Mesenteric fat pad (tissue), 1 donor: ENCODE data around the gene PRADC1. TPM values are rescaled to one million over a fixed set of nuclear protein-coding genes. Genes with fewer than 3 reads are reported as not detected.
A peak's percentile ranks its signal among the peaks of the same experiment; 100 is the strongest.

Experiments used
- DNase-seq: peaks from one replicate; pipeline ENCODE4 v3.0.0-alpha.2; 2020; ENCODE audit warnings: low spot score
- long read RNA-seq: library from polyadenylated mRNA; unstranded; transcript quantifications from one replicate; pipeline ENCODE4 v2.0.0, GENCODE V29; 2020
- total RNA-seq: library from RNA; stranded (reverse); fragmentation: NEBNext Ultra II Directional; extraction: Animal tissue kit (Norgen Biotek cat#: 25700); gene quantifications from one replicate; pipeline ENCODE4 v1.2.1, GENCODE V29; 2021
- donor health status: DM: yes; HTN: yes; CAD: no.

The PRADC1 gene
- 31.1 TPM for total RNA-seq
- long read RNA-seq, transcript PRADC1-201 (5 exons, 1,083 nt): major isoform, 66 of 72 reads
- long read RNA-seq, partial matches to known transcripts: 3 of 72 reads
- long read RNA-seq, other reads (novel, unspliced or antisense): 3 of 72 reads

DNA sequence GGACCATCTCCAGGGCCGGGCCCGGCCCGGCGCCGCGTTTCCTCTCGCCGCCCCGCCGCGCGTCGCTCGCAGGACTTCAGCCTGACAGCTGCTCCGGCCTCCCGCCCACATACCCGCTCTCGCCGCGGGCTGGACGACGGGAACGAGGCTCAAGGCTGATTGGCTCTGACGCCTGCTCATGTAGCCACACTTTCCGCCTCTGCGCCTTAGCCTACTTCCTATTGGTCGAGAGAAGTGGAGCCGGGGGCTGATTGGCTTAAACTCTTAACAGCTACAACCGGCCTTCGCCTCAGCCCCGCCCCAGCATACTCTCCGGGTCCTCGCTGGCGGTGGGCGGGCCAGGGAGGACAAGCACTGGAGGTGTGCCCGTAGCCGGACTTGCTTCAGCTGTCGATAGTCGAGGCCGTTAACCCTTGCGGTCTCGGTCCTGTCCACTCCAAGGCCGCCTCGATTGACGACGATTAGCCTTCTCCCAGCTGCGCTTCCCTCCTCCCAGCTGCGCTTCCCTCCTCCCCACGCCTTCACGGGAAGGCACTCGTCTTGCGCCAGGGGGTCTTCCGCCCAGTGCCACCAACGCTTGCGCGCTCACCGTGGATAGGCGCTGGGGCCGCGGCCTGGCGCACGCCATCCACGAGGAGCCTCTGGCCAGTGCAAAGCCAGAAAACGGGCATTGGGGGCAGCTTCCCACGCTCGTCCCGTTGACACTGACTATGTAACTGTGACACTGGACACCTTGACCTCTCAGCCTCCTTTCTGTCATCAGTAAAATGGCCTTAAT, at the start of gene PRADC1:
Gene PRADC1 (minus strand): TSS at position 86 of the 778 bp plus-strand sequence. CDS start 79 bp downstream, at position 7.
- peak; percentile 99 for DNase-seq

DNA sequence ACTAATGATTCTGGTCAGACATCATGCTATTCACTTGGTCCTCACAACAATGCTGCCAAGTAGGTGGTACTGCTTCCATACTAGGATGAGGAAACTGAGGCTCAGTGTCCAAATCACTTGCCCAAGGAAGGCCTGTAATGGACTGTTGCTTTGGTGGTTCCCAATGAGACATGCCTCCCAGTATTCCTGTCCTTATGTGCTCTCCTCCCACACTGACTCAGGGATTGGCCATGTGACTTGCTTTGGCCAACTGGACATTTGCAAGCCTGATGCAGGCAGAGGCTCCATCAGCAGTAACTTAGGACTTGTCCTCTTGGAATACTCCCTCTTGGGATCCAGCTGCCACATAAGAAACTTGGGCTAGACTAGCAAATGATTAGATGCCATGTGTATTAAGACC, 48.2 kb upstream of the PRADC1 start:
- no peak for DNase-seq

DNA sequence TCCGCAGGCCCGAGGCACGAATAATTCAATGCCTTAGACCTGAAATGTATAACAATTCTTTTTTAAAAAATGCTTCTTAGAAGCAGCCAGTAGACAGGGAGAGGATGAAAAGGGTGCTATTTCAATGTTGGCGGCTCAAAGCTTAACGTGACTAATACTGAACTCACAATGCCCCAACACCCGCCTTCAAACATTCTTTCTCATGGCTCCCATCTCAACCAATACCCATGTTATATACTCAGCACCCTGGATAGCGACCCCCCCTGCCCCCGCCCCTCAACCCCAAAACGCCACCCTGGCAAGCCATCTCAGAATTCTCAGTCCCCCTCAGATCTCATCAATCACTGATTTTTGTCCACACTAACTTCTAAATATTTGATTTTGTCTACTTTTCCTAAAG, 46.8 kb upstream of the PRADC1 start:
- no peak for DNase-seq

DNA sequence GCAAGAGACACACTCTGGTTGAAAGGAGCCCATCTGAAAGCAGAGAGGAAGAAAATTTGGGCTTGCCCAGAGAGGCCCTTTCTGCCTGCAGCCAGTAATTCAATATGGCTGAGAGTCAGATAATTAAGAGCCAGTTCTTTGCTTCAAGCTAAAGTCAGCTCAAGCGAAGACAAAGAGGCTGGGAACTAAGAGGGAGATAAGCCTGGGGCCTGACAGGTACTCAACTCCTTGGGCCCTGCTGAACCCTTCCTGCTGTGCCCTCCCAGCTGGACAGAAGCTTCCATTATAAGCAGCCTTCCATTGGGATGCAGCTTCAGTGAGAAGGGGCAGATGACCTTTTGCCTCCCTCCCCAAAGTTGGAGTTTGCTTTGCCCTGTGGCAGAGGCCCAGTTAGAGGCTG, 39.2 kb upstream of the PRADC1 start:
- DNase-seq: no peak

DNA sequence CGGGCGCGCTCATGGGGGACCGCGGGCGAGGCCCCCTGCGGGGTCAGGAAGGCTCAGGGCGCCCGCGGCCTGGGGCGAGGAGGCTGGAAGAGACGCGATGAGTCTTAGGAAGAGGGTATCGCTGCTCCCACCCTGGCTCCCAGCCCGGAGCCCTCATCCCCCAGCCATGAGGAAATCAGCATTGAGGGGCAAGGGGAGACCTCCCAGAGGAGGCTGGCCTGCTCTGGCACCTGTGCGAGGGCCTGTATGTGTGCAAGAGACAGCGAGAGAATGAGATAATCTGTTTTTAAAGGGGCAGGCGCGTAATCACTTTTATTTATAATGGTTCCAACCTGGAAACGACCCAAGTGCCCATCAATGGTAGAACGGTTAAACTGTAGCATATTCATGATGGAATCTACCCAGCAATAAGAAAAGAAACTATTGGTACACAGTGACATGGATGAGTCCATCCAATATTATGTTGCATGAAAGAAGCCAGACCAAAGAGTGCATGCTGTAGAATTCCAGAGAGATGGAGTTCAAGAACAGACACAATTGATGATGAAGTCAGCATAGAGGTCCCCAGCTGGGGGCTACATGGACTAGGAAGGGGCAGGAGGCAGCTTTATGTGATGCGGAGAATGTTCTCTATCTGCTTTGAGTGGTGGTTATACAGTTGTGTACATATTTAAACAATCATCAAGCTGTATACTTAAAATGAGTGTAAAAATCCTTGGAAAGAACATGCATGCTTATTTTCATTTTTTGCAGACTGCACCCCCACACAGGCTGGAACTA, 36.8 kb upstream of the PRADC1 start:
- no peak for DNase-seq

DNA sequence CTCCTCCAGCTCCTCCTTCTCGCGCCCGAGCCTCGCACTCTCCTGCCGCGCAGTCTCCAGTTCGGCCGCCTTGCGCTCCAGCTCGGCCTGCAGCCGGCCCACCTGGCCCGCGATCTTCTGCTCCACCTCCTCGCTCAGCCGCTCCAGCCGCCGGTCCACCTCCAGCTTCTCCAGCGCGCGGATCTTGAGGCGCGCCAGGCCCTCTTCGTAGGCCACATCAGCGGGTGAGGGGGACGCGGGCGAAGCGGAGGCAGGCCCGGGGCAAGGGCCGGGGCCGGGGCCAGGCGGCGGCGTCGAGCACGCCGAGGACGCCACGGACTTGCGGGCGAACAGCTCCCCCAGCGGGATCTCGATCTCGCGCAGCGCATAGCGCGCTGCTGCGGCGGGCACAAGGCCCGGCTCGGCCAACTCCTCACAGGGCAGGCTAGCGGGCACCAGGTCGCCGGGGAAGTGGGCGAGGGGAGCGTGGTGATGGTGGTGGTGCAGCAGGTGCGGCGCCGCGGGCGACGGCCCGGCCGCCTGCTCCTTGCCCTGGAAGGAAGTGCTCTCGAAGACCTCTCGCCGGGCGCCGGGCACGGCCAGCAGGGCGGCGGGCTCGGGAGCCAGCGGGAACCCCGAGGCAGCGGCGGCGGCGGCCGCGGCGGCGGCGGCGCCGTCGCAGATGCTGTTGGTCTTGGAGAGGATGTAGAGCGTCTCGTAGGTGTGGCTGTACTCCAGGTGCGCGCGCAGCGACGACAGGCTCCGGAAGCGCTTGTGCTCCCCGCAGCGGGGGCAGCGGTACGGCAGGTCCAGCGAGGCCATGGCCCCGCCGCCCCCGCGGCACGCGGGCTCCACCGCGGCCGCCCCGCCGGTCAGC, 36.0 kb upstream of the PRADC1 start:
- DNase-seq: peak; percentile 82

DNA sequence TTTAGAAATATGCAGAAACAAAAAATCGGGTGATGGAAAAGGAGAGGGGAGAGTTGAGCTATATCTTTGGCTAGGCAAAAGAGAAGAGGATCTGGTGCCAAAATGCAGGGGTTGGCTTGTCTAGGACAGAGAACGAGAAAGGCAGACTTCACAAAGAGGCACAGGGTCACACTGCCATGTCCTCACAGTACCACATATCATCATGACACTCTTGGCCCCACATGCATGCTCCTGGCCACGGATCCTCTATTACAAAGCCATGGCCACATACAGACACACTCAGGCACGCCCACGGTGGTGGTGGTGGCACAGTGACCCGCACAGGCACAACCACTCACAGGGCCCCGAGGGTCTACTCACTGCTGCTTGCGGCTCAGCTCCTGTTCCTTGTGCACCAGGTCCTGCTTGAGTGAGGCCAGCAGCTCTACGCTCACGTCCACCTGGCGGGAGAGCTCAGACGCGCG, 35.4 kb upstream of the PRADC1 start:
- DNase-seq: peak; percentile 84

DNA sequence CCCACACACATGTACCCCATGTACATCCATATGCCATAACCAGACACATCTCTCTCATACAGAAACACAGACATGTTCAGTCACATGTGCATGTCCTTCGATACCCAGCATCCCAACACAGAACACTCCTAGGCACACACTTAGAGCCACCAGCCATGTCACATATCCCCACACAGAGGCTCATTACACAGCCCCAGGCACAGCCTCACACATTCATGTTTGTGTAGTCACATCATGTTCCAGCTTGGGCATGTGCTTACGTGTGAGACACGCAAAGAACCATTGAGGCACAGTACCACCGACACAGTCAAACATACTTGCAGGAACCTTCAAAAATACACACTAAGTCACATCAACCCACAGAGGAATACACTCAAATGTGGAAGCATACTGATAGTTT, 34.0 kb upstream of the PRADC1 start:
- peak; percentile 72 for DNase-seq

DNA sequence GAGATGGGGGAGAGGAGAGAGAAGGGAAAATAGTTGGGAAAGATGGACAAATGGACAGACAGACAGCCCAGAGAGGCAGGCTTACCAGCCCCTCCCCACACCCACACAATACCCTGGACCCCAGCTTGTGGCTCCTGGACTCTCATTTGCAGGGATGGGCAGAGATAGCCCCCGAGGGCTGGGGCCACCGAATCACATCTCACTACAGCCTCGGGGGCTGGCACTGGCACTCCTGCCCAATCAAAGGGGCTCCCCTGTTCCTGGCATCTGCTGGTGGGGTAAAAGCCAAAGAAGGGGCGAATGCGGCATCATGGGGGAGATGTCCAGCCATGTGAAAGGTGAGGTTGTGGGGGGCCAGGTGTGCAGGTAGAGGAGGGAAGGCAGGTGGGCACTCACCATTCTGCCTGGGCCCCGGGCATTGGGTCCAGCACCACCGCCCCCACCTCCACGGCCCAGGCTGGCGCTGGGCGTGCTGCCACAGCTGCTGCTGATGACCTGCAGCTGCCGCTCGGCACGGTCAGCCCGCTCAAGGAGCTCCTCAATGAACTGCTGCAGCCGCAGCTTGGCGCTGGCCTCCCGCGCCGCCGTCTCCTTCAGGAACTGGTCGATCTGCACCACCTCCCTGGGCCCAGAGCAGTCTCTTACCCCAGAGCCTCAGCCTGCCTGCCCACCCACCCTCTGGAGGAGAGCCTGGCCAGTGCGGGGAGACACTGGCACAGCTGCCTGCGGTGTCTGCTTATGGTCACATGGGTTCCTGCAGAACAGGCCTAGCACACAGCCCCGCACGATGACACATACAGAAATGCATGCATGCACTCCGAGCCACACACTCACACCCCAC, 33.2 kb upstream of the PRADC1 start:
- peak; percentile 78 for DNase-seq

DNA sequence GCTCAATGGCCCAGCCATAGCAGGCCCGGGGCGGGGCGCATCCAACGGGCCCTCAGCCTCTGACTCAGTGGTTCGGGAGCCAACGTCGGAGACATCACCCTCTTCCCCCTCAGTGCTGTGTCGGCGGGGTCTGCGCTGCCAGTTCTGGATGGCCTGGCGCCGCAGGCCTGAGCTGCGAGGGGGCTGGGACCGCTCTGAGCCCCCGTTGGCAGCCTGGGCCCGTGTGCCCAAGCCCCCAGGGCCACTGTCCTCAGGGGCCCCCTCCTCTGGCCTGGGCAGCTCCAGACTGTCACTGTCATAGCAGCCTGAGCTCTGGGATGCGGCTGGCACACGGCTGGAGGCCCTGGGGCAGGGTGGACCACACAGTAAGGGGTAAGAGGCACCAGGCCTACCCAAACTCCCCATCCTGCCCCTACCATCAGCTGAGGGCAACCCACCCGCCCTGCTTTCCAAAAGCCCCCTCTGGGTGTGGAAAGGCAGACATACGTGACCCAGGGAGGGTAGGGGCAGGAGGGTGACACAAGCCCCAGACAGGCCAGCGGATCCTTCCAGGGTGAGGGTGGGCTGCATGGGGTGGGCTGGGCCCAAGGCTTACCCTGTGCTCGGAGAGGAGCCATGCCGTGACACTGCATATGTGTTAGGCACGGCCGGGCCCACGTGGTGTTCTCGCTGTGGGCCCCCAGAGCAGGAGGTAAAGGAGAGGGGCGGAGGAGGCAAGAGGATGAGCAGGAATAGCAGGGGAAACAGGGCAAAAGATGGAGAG, 32.4 kb upstream of the PRADC1 start:
- peak; percentile 87 for DNase-seq

DNA sequence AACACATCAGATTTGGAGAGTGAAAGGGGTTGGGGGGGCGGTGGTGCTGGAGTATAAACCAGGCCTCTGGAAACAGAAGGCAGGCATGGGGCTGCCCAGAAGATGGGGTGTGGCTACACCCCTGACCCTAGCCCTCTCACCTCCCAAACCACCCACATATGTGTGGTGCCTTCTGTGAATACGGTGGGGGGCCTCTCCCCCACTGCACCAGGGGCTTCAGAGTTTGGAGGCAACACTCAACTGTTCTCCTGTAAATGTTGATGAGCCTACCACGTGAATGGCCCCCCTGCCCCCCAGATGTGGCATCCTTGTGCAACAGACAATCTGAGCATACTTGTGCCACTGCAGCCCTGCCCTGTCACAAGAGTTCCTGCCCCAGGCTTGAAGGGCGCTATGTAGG, 31.7 kb upstream of the PRADC1 start:
- peak; percentile 51 for DNase-seq

DNA sequence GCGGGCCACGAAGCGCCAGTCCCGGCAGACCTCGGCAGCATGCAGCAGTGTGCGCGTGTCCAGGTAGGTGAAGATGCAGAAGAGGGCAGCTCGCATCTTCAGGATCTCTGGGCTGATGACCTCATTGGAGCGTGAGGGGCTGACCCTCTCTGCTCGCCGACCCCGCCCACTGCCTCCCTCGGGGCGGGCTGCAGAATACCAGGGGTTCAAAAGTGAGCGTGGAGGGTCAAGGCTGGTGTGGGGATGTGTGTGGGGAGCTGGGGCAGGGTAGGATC, 31.2 kb upstream of the PRADC1 start:
- DNase-seq: peak; percentile 84

DNA sequence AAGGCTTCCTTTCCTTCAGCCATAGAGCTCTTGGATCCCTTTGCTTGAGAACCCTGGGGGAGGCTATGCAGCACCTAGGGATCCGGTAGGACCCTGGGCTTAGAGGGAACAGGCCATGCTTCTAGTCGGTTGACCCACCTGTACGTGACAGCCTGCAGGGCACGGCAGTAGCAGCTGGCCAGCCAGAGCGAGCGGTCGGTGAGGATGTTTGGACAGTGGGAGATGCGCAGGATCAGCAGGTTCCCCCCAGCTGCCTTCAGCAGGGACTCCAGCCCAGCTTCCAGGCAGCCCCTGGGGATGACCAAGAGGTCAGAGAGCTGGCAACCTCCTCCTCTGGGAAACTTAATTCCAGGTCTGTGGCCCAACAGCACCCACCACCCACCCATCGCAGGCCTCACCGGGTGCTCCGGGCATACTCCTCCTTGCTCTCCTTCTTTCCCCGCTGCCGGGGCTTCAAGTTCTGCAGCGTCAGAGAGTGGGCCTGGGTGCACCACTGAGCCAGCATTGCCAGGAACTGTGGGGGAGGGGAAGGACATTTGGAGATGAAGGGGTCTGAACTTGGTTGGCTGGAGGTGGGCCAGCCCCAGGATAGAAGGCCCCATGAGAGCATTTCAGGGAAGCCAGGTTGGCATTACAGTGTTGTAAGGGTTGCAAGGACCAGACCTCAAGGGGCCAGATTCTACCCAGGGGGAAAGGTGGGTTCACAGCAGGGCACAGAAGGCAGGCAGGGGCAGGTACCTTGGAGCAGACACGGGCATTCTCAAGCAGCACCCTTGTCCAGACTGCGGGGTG, 30.7 kb upstream of the PRADC1 start:
- peak; percentile 64 for DNase-seq

DNA sequence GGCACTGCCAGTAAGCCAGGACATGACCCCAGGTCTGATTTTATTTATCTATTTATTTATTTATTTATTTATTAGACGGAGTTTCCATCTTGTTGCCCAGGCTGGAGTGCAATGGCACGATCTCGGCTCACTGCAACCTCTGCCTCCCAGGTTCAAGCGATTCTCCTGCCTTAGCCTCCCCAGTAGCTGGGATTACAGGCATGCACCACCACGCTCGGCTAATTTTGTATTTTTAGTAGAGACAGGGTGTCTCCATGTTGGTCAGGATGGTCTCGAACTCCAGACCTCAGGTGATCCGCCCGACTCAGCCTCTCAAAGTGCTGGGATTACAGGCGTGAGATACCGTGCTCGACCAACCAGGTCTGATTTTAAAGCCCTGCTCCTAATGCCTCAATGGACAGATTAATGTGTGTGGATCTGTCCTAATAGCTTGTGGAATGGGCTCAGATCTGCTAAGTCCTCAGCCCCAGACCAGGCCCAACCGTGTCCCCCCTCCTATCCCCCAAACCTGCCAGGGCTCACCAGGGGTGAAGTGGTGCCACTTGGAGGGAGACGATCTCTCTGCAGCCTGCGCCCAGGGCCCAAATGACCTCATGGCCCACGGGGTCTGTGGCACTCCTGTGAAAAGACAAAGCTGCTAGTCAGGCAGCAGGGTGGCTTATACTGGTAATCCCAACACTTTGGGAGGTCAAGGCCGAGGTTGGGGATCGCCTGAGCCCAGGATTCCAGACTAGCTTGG, 29.8 kb upstream of the PRADC1 start:
- peak; percentile 69 for DNase-seq

DNA sequence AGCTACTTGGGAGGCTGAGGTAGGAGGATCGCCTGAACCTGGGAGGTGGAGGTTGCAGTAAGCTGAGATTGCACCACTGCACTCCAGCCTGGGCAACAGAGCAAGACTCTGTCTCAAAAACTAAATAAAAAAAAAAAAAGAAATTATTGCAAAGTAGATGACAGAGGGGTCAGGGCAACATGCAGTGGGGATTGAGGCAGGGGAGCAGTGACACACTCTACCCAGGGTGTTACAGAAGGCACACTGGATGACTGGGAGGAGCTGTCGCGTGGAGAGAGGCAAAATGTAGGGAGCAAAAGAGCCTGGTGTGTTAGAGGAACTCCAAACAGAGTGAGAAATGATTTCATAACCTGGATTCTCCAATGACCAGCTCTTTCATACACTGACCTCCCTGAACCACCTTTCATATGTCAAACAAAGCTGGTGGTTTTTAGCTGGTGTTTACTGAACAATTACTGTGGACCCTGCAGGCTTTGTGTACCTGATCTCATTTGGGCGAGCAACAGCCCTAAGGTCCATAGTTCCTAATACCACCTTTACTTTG, 29.1 kb upstream of the PRADC1 start:
- DNase-seq: no peak

DNA sequence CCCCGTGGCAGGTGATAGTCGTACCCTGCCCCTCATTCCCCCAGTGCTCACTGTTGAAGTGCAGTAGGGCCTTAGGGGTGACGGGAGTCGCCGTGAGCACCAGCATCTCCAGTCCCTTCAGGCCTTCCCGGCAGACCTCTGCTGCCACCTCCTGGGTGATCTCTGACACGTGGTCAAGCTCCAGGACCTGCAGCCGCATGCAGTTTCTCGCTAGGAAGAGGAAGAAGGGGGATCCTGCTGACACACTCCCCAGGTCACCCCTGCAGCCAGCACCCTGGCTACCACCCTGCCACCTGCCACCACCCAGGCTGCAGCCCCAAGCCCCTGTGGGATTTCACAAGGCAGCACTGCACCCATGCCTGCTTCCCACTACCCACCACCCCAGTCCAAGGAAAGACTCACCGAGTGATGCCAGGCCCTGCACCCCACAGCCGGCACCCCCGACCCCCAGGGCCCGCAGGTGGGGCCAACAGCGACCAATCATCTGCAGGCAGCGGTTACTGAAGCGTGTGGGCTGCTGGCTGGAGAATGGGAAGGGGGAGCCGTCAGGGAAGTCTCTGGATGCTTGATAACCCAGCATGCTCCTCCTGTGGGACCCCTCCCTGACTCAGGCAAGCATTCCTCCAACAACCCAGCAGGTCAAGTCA, 27.4 kb upstream of the PRADC1 start:
- DNase-seq: peak; percentile 73

DNA sequence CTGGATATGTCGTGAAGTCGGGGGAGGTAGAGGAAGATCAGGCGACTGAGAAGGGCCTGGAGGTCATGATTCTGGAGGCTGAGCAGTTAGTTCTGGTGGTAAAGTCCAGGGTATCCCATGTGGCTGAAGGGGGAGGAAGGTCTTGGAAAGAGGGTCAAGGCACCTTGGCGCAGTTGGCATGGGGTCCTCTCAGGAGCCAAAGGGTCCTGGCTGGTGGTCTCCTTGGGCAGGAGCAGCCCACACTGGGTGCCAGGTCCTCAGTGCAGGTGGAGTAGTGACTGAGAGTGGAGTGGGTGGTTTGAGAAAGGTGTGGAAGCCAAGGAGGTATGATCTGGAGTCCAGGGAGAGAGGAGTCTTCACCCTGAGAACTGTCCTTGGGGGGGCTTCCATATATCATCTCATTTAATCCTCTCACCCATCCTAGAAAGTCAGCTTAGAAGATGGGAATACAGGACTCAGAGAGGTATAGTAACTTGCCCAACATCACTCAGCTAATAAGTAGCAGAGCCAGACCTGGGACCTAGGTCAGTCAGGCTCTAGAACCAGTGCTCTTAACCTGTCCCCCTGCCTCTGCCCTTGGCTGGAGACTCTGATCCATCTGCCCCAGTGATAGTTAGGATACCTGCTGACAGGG, 26.8 kb upstream of the PRADC1 start:
- DNase-seq: peak; percentile 65
